Measurements from ENCODE around the gene ANKZF1.

The ANKZF1 gene

GRCh38 chr2:219213486-219214071, 16.0 kb upstream of the ANKZF1 start:
- Histone ChIP-seq H3K36me3 (ENCODE audit: insufficient read depth, low read length) (peaks cover 74% of the 10 kb centered on the region), H3K79me2 (ENCODE audit: insufficient read depth, low read length) (no peaks in the 10 kb centered on the region), H3K9ac (ENCODE audit: low read length) (no peak overlapping the region), H3K4me2 (ENCODE audit: low read length) (no peak overlapping the region), H4K20me1 (ENCODE audit: insufficient read depth, low read length) (no peaks in the 10 kb centered on the region), H3K4me1 (ENCODE audit: insufficient read depth, low read length, severe bottlenecking) (peaks cover 15% of the 10 kb centered on the region), H3K9me3 (ENCODE audit: low read length) (no peaks in the 10 kb centered on the region), H3K9me2 (ENCODE audit: low read depth, low read length) (no peaks in the 10 kb centered on the region), H3K27me3 (ENCODE audit: insufficient read depth, low read length) (no peaks in the 10 kb centered on the region), H3K4me3 (ENCODE audit: low read depth, low read length, poor library complexity, severe bottlenecking) (no peak overlapping the region), H3K27ac (ENCODE audit: low read depth, low read length, poor library complexity, severe bottlenecking) (no peak overlapping the region), H2AFZ (ENCODE audit: low read length) (no peak overlapping the region), H3F3A (ENCODE audit: insufficient read depth, low read length) (0 out of 2 replicates have a peak, but pooled peaks cover under 1% of the 10 kb centered on the region)
- no peak for TF ChIP-seq EZH2 (IDR thresholded peaks at IDR 0.05; ENCODE audit: borderline replicate concordance, low read length)
- no peak for TF ChIP-seq CTCF (IDR thresholded peaks at IDR 0.05; ENCODE audit: low read length)

GRCh38 chr2:219214141-219214540, 15.5 kb upstream of the ANKZF1 start:
- H3K36me3 ChIP-seq (ENCODE audit: insufficient read depth, low read length) = peaks cover 68% of the 10 kb centered on the region
- TF ChIP-seq EZH2 (IDR thresholded peaks at IDR 0.05; ENCODE audit: borderline replicate concordance, low read length) = no peak
- no peak for TF ChIP-seq CTCF (IDR thresholded peaks at IDR 0.05; ENCODE audit: low read length)

GRCh38 chr2:219214786-219215185, 14.8 kb upstream of the ANKZF1 start:
- Histone ChIP-seq H3K36me3 (ENCODE audit: insufficient read depth, low read length) (peaks cover 67% of the 10 kb centered on the region), H3K9ac (ENCODE audit: low read length) (no peak overlapping the region), H3K79me2 (ENCODE audit: insufficient read depth, low read length) (no peaks in the 10 kb centered on the region), H3K4me3 (ENCODE audit: low read depth, low read length, poor library complexity, severe bottlenecking) (no peak overlapping the region), H4K20me1 (ENCODE audit: insufficient read depth, low read length) (no peaks in the 10 kb centered on the region), H3K27ac (ENCODE audit: low read depth, low read length, poor library complexity, severe bottlenecking) (no peak overlapping the region), H2AFZ (ENCODE audit: low read length) (no peak overlapping the region), H3K4me1 (ENCODE audit: insufficient read depth, low read length, severe bottlenecking) (peaks cover 21% of the 10 kb centered on the region), H3K4me2 (ENCODE audit: low read length) (no peak overlapping the region), H3K9me2 (ENCODE audit: low read depth, low read length) (no peaks in the 10 kb centered on the region), H3K27me3 (ENCODE audit: insufficient read depth, low read length) (no peaks in the 10 kb centered on the region), H3F3A (ENCODE audit: insufficient read depth, low read length) (no peaks in the 10 kb centered on the region), H3K9me3 (ENCODE audit: low read length) (no peaks in the 10 kb centered on the region)
- TF ChIP-seq EZH2 (IDR thresholded peaks at IDR 0.05; ENCODE audit: borderline replicate concordance, low read length) (no peak), CTCF (IDR thresholded peaks at IDR 0.05; ENCODE audit: low read length) (no peak)

More at GRCh38 chr2:219214141-219214540, 15.5 kb upstream of the ANKZF1 start:
- Histone ChIP-seq H3K9me2 (ENCODE audit: low read depth, low read length) (no peaks in the 10 kb centered on the region), H4K20me1 (ENCODE audit: insufficient read depth, low read length) (no peaks in the 10 kb centered on the region), H3K27me3 (ENCODE audit: insufficient read depth, low read length) (no peaks in the 10 kb centered on the region), H3K4me3 (ENCODE audit: low read depth, low read length, poor library complexity, severe bottlenecking) (no peak overlapping the region), H3K4me1 (ENCODE audit: insufficient read depth, low read length, severe bottlenecking) (peaks cover 18% of the 10 kb centered on the region), H3K9me3 (ENCODE audit: low read length) (no peaks in the 10 kb centered on the region), H3K27ac (ENCODE audit: low read depth, low read length, poor library complexity, severe bottlenecking) (no peak overlapping the region), H3K79me2 (ENCODE audit: insufficient read depth, low read length) (no peaks in the 10 kb centered on the region), H3K4me2 (ENCODE audit: low read length) (no peak overlapping the region), H3F3A (ENCODE audit: insufficient read depth, low read length) (no peaks in the 10 kb centered on the region), H3K9ac (ENCODE audit: low read length) (no peak overlapping the region), H2AFZ (ENCODE audit: low read length) (no peak overlapping the region)
